PC-3 (cell line): ENCODE measurements around the gene OTX1. TPM values are rescaled to one million over a fixed set of nuclear protein-coding genes. Genes with fewer than 3 reads are reported as not detected.
A peak's percentile ranks its signal among the peaks of the same experiment; 100 is the strongest.

Source experiments
- ATAC-seq: fragments of 200-7000 bp; cut with Tn5 transposase; 2 replicates; pipeline ENCODE4 v1.9.1; 2020; ENCODE audit warnings: mild to moderate bottlenecking, moderate library complexity
- BruUV-seq: library from RNA; stranded (reverse); fragments of 400-500 nt; replicated peaks from 2 replicates; lab custom pipeline; 2021; lab: Mats Ljungman, UMichigan
- CTCF ChIA-PET: fragments of 300-600 bp; sonication (Branson Sonifier 250); formaldehyde crosslinking; loops from one replicate; lab custom pipeline; 2022; ENCODE audit warnings: antibody characterized with exemption; lab: Charles Lee
- POLR2A ChIA-PET: fragments of 300-600 bp; sonication (Branson Sonifier 250); formaldehyde crosslinking; loops from one replicate; lab custom pipeline; 2022; ENCODE audit warnings: antibody characterized with exemption; ENCODE audit not compliant: unreplicated experiment; lab: Charles Lee
- DNase-seq: peaks from one replicate; pipeline ENCODE4 v3.0.0-alpha.2; 2015
- H2AFZ ChIP-seq: fragments of 300-600 bp; sonication (generic); 2 replicates; pipeline ENCODE4 v1.6.0; 2016; ENCODE audit warnings: antibody characterized with exemption, low read length
- H3F3A ChIP-seq: fragments of 300-600 bp; sonication (generic); one replicate; pipeline ENCODE4 v1.6.0; 2017; ENCODE audit warnings: antibody characterized with exemption, low read length, control low read depth, mild to moderate bottlenecking; ENCODE audit not compliant: unreplicated experiment
- H3K27ac ChIP-seq: fragments of 300-600 bp; sonication (generic); 2 replicates; pipeline ENCODE4 v1.5.1; 2016; ENCODE audit warnings: mild to moderate bottlenecking, low read length
- H3K27me3 ChIP-seq: fragments of 300-600 bp; sonication (generic); 2 replicates; pipeline ENCODE4 v1.6.1; 2016; ENCODE audit warnings: low read length, mixed read lengths
- H3K36me3 ChIP-seq: fragments of 300-600 bp; sonication (generic); 2 replicates; pipeline ENCODE4 v1.6.1; 2016; ENCODE audit warnings: low read depth, mixed run types, low read length, mixed read lengths
- H3K4me1 ChIP-seq: fragments of 300-600 bp; sonication (generic); 2 replicates; pipeline ENCODE4 v1.5.1; 2016; ENCODE audit warnings: low read length; ENCODE audit not compliant: insufficient read depth
- H3K4me2 ChIP-seq: fragments of 300-600 bp; sonication (generic); 2 replicates; pipeline ENCODE4 v1.6.0; 2016; ENCODE audit warnings: low read length
- H3K4me3 ChIP-seq: fragments of 300-600 bp; sonication (generic); 2 replicates; pipeline ENCODE4 v1.5.1; 2016; ENCODE audit warnings: mild to moderate bottlenecking, low read length, mixed read lengths
- H3K79me2 ChIP-seq: fragments of 300-600 bp; sonication (generic); 2 replicates; pipeline ENCODE4 v1.6.1; 2017; ENCODE audit warnings: low read length, mixed read lengths
- H3K9ac ChIP-seq: fragments of 300-600 bp; sonication (generic); 2 replicates; pipeline ENCODE4 v1.6.0; 2016; ENCODE audit warnings: mild to moderate bottlenecking, low read length
- H3K9me2 ChIP-seq: fragments of 300-600 bp; sonication (generic); replicated peaks from 2 replicates; pipeline ENCODE4 v1.6.1; 2016; ENCODE audit warnings: mixed run types, low read length, mixed read lengths
- H3K9me3 ChIP-seq: fragments of 300-600 bp; sonication (generic); 2 replicates; pipeline ENCODE4 v1.6.1; 2016; ENCODE audit warnings: low read length, mixed read lengths
- H4K20me1 ChIP-seq: fragments of 300-600 bp; sonication (generic); 2 replicates; pipeline ENCODE4 v1.6.1; 2016; ENCODE audit warnings: low read length, mixed read lengths
- EZH2 ChIP-seq: fragments of 300-600 bp; sonication (generic); IDR thresholded peaks from one replicate; pipeline ENCODE4 v1.6.1; 2017; ENCODE audit warnings: antibody characterized with exemption, mild to moderate bottlenecking, low read length; ENCODE audit not compliant: unreplicated experiment
- EZH2phosphoT487 ChIP-seq: fragments of 300-600 bp; sonication (generic); IDR thresholded peaks from 2 replicates; pipeline ENCODE4 v1.6.1; 2018; ENCODE audit warnings: mild to moderate bottlenecking, antibody characterized with exemption, low read length, borderline replicate concordance
- intact Hi-C: fragments of 100-400 bp; cut with micrococcal nuclease; formaldehyde crosslinking; loops from 2 replicates; pipeline ENCODE4 v1.9.0; 2023
- total RNA-seq: library from RNA; depleted of rRNA; stranded (reverse); fragments of >200 nt; gene quantifications from 2 replicates; pipeline ENCODE4 v1.2.3, GENCODE V29; 2014
- TF ChIP-seq, protein P1 (sequence below): fragments of 300-600 bp; sonication (generic); conservative IDR thresholded peaks from 2 replicates; pipeline ENCODE4 v1.5.1; 2017; ENCODE audit warnings: antibody characterized with exemption, low read depth, mild to moderate bottlenecking, low read length

The OTX1 gene
- total RNA-seq, 1 experiment from 2014 or later, result 2.3 TPM

GRCh38 chr2:63059793-63060471 lies 9.3 kb downstream of the OTX1 start:
- no peaks in the 10 kb centered on the region for H3F3A ChIP-seq
- no peaks in the 10 kb centered on the region for H3K9me2 ChIP-seq
- BruUV-seq, result no TSS peak
- no peaks in the 10 kb centered on the region for H3K27me3 ChIP-seq
- no peak overlapping the region for H3K27ac ChIP-seq
- DNase-seq (peak; percentile 25), ATAC-seq (peak; percentile 49)
- no peaks in the 10 kb centered on the region for H3K9me3 ChIP-seq
- intact Hi-C loops, result no loop called here
- H4K20me1 ChIP-seq, result no peaks in the 10 kb centered on the region
- no peaks in the 10 kb centered on the region for H3K36me3 ChIP-seq
- no peaks in the 10 kb centered on the region for H3K79me2 ChIP-seq
- TF ChIP-seq, protein P1, sequence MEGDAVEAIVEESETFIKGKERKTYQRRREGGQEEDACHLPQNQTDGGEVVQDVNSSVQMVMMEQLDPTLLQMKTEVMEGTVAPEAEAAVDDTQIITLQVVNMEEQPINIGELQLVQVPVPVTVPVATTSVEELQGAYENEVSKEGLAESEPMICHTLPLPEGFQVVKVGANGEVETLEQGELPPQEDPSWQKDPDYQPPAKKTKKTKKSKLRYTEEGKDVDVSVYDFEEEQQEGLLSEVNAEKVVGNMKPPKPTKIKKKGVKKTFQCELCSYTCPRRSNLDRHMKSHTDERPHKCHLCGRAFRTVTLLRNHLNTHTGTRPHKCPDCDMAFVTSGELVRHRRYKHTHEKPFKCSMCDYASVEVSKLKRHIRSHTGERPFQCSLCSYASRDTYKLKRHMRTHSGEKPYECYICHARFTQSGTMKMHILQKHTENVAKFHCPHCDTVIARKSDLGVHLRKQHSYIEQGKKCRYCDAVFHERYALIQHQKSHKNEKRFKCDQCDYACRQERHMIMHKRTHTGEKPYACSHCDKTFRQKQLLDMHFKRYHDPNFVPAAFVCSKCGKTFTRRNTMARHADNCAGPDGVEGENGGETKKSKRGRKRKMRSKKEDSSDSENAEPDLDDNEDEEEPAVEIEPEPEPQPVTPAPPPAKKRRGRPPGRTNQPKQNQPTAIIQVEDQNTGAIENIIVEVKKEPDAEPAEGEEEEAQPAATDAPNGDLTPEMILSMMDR, result no peak
- TF ChIP-seq EZH2phosphoT487 (no peak), EZH2 (no peak)
- H3K4me2 ChIP-seq, result peak overlapping the region; percentile 83
- ChIA-PET CTCF (interaction anchor here (0.6 kb wide), 1 partner anchor 365 kb away, joined by 4 read pairs; no protein-coding TSS in a partner anchor), POLR2A (no interaction called here)
- H3K4me3 ChIP-seq, result peak overlapping the region; percentile 61
- peak overlapping the region; percentile 82 for H2AFZ ChIP-seq
- no peaks in the 10 kb centered on the region for H3K4me1 ChIP-seq
- H3K9ac ChIP-seq, result peak overlapping the region; percentile 27; the same call in 1 of the 2 replicates

GRCh38 chr2:63060472-63060991 lies 9.9 kb downstream of the OTX1 start:
- Histone ChIP-seq H2AFZ (peak overlapping the region; percentile 82), H3K36me3 (no peaks in the 10 kb centered on the region), H3K4me2 (peak overlapping the region; percentile 83), H3K4me1 (no peaks in the 10 kb centered on the region), H4K20me1 (no peaks in the 10 kb centered on the region), H3F3A (no peaks in the 10 kb centered on the region), H3K27ac (no peak overlapping the region), H3K79me2 (no peaks in the 10 kb centered on the region), H3K9ac (peak overlapping the region; percentile 27), H3K4me3 (peak overlapping the region; percentile 61), H3K9me2 (no peaks in the 10 kb centered on the region), H3K9me3 (no peaks in the 10 kb centered on the region), H3K27me3 (no peaks in the 10 kb centered on the region)
- no TSS peak for BruUV-seq
- intact Hi-C loops, result no loop called here
- TF ChIP-seq EZH2phosphoT487, result no peak
- TF ChIP-seq EZH2, result no peak
- TF ChIP-seq, protein P1, result no peak
- ChIA-PET POLR2A (no interaction called here), CTCF (interaction anchor here (0.6 kb wide), 2 partner anchors 203 to 364 kb away, joined by 4 to 6 read pairs; no protein-coding TSS in a partner anchor)
- no peak for ATAC-seq
- DNase-seq, result no peak

DNA sequence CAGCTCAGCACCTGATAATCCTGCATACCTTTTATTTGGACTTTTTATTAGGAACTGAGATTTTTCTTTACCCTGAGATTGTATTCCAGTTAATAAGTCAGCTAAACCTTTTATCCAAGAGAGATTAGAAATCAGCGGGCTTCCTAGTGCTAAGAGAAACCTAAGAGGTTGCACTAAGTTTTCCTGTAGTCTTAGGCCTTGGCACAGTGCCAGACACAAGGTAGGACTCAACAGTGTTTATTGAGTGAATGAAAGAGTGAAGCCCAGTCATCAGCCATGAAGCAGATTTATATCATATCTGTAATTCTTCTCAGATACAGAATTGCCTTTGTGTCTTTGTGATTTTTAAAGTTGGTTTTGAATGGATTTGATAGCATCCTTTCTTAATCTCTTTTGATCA lies 13.6 kb downstream of the OTX1 start:
- POLR2A ChIA-PET, result no interaction called here
- ATAC-seq, result no peak
- H3K9me3 ChIP-seq, result no peaks in the 10 kb centered on the region
- no peaks in the 10 kb centered on the region for H3K36me3 ChIP-seq
- BruUV-seq, result no TSS peak
- no peak overlapping the region for H2AFZ ChIP-seq
- intact Hi-C loops, result no loop called here
- no peaks in the 10 kb centered on the region for H4K20me1 ChIP-seq
- DNase-seq, result peak; percentile 27
- H3K9ac ChIP-seq, result no peak overlapping the region
- peaks cover 12% of the 10 kb centered on the region; the same call in 1 of the 2 replicates for H3K27me3 ChIP-seq
- TF ChIP-seq, protein P1, result no peak
- TF ChIP-seq EZH2, result no peak
- no peak for TF ChIP-seq EZH2phosphoT487
- CTCF ChIA-PET, result no interaction called here
- H3K27ac ChIP-seq, result no peak overlapping the region
- H3K4me2 ChIP-seq, result no peak overlapping the region
- H3K4me1 ChIP-seq, result no peaks in the 10 kb centered on the region
- no peak overlapping the region for H3K4me3 ChIP-seq
- no peaks in the 10 kb centered on the region for H3K79me2 ChIP-seq
- no peaks in the 10 kb centered on the region for H3K9me2 ChIP-seq
- H3F3A ChIP-seq, result no peaks in the 10 kb centered on the region
